Hepatocyte (in vitro differentiated cells): ENCODE measurements around the gene LHX1.

Experiments used
- CTCF ChIP-seq: fragments of 200-600 bp; sonication (generic); IDR thresholded peaks from 2 replicates; pipeline ENCODE4 v1.5.1; 2016; ENCODE audit warnings: antibody characterized with exemption, mild to moderate bottlenecking; ENCODE audit not compliant: poor library complexity
- EZH2 ChIP-seq: fragments of 200-600 bp; sonication (generic); IDR thresholded peaks from 2 replicates; pipeline ENCODE4 v1.6.1; 2016; ENCODE audit warnings: antibody characterized with exemption, mild to moderate bottlenecking, borderline replicate concordance

DNA sequence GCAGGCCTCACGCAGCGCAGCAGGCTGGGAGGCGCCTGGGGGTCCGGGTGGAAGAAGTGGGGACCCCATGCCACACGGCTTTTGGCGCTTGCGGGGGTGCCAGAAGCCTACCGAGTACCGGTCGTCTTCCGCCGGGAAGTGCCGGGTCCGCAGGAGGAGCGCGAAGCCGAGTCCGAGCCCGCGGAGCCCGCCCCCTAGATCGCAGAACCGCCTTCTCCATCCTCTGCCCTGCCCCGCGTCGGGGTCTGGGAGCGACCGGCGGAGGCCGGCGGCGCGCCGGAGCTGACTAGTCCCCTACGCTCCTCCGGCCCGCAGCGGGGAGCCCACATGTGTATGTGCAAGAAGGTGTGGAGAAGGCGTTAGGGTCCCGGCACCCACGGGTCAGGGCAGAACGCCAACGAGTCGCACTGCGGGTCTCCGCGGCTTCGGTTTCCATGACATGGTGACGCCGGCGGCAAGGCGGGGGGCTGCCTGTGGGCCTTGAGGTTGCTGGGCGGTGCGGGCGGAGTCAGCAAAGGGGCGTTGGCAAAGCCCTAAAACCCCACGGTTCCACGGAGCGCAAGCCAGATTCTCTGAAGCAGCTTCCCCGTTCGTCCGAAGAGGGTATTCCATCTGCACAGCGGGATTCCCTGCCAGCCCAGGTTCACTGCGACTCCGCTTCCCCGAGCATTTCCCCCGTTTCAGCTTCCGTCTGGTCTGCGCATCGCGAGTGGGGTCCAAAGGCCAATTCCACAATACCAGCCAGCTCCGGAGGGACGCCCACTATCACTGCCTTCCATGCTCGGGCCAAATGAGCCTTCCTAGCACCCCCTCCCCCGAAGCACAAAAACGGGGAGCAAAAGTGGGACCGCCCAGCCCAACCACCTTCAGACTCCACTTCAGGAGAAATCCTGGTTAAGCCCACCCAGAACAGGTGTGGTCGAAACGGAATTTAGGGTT, 2.3 kb upstream of the LHX1 start:
- TF ChIP-seq CTCF: no peak
- TF ChIP-seq EZH2: peak; percentile 59
